Ecto neural progenitor cell (in vitro differentiated cells): ENCODE measurements around the gene PCYT1A.
A peak's percentile ranks its signal among the peaks of the same experiment; 100 is the strongest.

ENCODE experiments used
- DNase-seq: peaks from one replicate; pipeline ENCODE4 v3.0.0-alpha.2; 2018; ENCODE audit warnings: low spot score

The PCYT1A gene

DNA sequence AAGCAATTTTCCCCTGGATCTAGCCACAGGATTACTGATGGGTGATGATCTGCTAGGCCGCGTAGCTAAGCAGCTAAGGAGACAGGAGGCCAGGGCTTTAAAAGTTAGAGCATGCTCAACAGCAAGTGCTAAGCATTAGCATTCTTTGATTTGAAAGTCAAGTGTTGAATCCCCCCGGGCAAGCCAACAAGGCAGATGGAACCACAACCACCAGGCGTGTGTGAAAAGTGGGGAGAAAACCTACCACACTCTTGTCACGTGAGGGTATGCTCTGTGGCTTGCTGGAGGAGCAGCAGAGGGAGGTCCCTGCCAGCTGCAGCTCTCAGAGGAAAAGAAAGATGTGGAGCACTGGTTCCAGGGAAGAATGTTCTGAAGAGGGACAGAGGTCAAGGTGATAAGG lies 50.3 kb downstream of the PCYT1A start:
- no peak for DNase-seq

DNA sequence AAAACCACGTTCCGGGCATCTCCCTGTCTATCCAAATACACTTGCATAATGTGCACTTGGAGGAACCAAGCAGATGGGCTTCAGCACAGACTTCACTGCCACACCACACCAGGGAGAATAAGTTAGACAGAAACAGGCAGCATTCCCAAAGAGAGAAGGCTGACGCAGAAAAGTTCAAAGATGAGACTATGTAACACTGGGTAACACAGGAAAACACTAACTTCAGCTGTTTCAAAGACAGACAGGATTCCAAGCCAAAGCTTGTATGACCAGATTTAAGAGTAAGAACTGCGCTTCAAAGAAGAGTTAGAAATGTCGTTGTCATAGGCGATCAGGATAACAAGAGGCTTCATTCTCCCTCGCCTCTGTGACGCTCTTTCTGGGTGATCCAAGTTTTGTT lies 51.3 kb downstream of the PCYT1A start:
- DNase-seq = no peak

DNA sequence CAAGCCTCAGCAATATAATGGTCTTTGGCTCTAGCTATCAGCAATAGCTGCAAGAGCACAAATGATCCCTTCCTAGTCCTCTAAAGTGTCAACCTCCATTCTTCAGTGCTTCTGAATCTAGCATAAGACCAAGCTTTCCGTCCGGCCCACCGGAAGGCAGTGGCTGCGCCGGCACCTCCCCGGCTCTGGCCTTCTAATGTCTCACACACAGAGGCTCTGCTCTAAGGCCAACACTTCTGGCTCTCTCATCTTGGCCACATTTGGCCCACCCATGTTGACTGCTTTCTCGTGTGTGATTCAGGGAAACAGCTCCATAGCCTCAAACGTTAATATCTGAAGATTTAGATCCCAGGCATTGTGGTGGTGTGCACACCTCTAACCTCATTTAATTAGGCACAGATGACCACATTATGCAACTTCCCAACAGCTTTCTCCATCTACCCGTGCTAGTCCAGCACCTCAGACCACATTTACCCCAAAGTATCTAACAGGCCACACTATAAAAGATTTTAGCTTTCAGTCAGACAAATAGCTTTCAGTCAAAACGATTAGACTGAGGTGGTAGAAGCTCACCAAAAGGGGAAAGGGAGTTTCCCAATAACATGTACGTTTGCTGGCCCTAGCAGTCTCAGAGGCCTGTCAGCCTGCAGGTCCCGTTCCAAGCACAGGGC lies 51.9 kb downstream of the PCYT1A start:
- DNase-seq = no peak

DNA sequence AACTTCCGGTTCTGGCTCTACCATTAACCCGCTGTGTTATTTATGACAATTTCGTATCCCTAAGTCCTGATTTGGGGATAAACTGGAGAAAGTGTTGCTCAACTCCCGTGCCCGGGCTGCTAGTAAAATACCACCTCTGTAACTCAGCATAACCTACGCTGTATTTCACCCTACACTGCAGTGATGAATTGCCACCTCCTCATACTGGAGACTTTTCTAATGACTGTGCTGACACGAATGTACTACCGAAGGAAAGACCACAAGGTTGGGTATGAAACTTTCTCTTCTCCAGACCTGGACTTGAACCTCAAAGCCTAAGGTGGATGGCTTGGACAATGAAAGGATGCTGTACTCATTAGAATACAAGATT lies 54.7 kb downstream of the PCYT1A start:
- DNase-seq = no peak

DNA sequence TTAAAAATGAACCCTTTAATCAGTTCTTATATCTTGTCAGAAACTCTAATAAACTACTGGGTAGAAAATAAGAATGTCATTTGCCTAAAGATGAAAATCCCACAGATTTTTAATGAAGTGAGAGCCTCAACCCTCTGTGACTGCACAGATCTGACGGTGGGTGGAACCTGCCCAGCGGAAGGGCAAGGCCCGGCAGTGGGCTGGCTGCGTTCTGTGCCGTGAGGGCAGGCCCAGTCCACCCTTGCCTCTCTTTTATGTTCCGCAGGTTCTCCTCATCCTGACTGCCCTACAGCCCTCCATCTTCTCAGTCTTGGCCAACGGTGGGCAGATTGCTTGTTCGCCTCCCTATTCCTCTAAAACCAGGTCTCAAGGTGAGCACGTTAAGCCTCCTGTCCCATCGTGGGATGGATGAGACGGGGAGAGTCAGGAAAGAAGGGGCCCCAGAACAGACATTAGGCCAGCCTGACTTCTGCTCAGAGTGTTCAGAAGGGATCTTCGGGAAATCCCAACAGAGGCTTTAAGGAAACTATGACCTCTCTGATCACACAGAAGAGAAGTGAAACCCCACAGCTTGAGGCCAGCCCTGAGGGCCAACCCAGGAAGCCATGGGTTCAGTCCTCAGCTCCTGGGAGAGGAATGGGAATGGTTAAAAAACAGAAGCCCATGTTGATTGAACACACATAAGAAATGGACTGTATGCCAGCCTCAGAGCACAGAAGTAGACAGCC lies 55.2 kb downstream of the PCYT1A start:
- DNase-seq = no peak

DNA sequence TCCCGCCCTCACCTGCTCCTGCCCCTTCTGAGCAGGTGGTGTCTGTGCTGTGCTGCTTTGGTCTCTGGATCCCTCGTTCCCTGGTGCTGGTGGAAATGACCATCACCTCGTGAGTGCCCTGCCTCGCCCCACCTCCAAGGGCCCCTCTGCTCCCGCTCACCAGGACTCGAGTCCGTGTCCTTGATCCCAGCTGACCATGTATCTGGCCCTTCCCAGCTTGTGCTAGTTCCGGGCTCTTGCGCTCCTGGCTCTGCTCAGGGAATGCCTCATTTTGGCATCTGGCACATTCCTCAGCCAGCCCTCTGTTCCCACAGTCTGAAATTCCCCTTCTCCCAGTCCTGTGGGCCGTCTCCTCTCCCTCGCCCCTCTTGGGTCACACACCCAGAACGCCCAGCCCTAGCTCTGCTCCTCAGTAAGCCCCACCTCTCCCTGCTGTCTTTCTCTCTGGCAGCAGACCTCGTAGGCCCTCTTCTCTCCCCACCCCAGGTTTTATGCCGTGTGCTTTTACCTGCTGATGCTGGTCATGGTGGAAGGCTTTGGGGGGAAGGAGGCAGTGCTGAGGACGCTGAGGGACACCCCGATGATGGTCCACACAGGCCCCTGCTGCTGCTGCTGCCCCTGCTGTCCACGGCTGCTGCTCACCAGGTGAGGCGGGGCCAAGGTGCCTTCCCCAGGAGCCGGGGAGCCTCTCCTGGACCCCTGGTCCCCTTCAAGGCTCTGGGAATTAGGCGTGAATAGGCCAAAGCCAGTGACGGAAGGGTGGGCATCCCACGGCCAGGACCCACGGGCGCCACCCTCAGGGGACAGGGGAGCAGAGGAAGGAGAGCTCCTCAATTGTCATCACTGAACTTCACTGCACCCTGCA lies 59.7 kb downstream of the PCYT1A start:
- DNase-seq = no peak

DNA sequence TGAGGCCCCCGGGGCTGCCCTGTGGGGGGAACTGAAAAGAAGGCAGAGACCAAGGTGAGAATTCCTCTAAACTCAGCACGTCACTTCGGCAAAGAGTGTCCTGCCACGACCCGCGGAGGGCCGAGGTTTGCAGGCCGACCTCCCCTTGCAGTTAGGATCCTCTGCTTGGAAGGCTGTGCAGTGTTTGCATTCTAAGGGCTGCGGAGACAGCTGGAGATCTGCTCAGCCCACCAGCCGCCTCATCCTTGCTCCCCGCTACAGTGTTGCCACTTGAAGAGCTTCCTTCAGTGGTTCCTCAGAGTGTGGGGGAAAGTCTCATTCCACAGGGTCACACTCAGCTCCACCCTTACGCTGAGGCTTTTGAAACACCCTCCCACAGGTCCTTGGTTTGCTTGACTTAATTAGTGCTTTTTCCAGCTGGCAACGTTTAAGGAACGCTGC lies 60.4 kb downstream of the PCYT1A start:
- no peak for DNase-seq

DNA sequence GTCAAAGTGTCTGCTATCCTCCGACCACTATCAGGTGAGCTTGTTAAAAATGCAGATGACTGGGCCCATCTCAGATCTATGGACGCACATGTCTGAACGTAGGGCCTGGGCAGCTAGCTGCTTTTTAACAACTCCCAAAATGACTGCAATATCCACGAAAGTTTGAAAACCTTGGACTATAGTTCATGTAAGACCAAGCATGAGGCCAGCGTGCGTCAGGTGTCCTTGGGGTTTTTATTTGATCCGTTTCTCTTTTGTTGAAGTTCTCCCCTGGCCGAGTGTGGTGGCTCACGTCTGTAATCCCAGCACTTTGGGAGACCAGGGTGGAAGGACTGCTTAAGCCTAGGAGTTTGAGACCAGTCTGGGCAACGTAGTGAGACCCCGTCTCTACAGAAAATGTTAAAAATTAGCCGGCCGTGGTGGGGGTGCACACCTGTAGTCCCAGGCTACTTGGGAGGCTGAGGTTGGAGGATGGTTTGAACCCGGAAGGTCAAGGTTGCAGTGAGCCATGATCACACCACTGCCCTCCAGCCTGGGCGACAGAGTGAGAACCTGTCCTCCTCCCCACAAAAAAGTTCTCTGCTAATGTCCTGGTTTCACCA lies 61.7 kb downstream of the PCYT1A start:
- no peak for DNase-seq

DNA sequence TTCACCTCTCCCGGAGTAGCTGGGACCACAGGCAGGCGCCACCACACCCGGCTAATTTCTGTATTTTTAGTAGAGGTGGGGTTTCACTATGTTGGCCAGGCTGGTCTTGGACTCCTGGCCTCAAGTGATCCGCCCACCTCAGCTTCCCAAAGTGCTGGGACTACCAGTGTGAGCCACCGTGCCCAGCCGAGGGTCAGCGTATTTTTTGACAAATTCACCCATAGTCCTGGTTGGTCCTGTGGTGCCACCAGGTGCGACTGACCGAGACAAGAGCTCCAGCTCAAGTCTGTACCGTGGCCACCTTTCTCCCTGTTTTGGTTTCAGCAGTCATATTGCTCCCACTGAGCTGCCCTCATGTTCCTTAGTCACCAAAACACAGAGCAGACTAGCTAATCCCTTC lies 62.4 kb downstream of the PCYT1A start:
- DNase-seq = no peak

DNA sequence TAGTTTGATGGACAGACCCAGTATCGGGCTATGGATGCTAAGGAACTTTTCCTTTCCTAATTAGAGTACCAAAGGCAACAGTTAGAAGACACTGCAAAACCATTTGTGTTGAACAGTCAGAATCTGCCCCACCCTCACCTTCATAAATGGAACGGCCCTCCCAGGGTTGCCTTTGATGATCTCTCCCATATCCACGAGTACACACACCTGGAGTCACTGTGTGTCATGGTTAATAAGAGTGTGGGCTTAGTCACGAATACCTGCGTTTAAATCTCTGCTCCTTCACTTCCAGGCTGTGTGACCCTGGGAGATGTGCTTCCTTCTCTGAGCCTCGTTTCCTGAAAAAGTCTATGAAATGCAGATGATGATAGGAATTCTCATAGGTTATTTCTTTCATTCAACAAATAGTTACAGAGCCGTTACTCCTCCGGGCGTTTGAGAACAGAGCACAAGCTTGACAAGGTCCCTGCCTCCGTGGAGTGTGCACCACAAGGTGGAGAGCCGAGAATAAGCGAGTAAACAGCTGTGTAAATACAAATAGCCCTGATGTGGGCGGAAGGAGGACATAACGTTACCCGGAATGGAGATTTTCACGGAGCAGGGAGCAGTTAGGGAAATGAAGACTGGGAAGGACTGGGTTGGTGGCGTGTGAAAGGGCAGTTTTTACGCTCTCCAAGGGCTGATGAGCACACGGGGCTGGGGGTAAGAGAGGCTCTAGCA lies 64.5 kb downstream of the PCYT1A start:
- no peak for DNase-seq

DNA sequence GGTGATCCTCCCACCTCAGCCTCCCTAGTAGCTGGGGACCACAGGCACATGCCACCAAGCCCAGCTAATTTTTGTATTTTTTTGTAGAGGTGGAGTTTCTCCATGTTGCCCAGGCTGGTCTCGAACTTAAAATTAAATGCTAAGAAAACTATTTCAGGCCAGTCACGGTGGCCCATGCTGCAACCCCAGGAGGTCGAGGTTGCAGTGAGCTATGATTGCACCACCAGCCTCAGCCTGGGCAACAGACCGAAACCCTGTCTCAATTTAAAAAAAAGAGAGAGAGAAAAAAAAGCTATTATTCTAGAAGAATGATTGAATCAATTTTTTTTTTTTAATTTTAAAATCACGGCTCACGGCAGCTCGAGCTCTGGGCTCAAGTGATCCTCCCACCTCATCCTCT lies 66.5 kb downstream of the PCYT1A start:
- DNase-seq = no peak

DNA sequence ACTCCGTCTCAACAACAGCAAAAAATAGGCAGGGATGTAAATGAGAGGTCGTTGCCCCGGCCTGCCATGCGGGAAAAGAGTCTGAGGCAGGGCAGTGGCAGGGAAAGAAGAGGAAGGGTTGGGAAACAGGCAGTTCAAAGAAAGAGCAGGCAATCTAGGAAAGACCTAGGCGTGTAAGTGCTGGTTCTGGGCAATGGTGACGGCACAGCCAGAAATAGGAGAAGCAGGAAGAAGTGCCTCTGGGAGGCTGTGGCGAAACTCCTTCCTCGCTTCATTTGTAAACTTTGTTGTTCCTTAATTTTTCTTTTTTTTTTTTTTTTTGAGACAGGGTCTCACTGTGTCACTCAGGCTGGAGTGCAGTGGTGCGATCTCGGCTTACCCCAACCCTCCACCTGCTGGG lies 66.9 kb downstream of the PCYT1A start:
- DNase-seq = no peak

DNA sequence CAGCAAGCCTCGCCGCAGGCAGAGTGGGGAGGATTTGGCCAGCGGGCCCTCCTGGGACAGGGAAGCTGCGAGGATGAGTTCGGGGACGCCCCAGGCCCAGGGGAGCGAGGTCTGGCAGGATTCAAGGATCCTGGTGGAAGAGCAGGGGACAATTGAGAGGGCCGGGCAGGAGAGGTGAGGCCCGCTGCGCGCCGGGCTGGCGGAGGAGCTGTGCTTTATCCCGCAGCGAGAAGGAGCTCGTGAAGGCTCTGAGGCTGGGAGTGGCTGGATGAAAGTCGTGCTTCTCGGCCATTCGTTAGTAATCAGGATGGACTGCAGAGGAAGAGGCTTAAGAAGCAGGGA lies 67.6 kb downstream of the PCYT1A start:
- DNase-seq = no peak

DNA sequence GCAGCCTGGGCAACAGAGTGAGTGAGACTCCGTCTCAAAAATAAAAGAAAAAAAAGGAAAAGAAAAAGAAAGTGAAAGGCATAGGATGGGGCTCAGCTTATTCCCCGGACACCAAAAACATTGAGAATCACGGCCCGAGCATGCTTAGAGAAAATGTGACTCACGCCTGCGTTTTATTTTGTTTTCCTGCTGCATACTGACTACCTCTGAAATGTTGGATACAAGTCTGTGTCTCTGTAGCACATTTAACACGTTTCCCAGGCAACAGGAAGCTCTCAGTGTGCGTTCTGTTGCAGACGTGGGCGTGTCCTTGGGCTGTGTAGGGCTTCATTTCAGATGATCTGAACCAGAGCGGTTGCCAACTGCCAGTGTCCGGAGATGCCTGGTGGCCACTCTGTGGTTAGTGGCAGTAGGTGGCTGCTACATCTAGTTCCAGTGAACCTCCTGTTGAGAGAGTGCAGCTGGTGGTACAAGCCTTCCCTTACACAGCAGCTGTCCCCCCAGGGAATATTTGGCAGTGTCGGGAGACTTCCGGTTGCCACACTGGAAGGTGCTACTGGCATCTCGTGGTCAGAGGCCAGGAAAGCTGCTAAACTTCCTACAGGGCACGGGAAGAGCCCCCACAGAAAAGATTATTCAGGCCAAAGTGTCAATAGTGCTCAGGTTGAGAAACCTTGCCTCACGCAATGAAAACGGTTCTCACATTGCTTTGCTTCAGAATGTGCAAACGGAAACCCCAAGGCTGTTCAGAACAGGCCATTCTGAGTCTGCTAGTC lies 68.1 kb downstream of the PCYT1A start:
- no peak for DNase-seq

DNA sequence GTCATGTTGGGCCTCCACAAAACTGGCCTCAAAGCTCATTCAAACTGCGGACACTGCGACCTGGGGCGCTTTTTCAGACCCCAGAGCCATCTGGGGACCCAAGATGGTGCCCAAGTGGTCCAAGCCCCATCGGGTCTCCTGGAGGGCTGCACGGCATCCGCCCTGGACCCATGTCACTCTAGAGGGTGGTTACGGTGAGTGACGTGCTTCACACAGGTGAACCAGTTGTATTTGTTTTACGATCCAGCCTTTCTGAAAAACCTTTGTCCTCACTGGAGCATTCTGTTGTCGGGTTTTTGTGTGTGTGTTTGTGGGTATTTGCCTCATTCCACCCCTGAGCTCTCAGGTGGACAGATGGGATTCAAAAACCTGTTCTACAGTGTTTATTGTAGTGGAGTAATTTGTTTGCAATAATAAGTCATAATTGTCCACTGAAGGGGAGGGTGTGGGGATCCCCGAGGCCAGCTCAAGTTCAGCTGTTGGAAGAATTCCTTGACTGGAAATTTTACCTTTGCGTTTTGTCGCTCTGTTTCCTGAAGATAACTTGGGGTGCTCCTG lies 69.3 kb downstream of the PCYT1A start:
- no peak for DNase-seq

DNA sequence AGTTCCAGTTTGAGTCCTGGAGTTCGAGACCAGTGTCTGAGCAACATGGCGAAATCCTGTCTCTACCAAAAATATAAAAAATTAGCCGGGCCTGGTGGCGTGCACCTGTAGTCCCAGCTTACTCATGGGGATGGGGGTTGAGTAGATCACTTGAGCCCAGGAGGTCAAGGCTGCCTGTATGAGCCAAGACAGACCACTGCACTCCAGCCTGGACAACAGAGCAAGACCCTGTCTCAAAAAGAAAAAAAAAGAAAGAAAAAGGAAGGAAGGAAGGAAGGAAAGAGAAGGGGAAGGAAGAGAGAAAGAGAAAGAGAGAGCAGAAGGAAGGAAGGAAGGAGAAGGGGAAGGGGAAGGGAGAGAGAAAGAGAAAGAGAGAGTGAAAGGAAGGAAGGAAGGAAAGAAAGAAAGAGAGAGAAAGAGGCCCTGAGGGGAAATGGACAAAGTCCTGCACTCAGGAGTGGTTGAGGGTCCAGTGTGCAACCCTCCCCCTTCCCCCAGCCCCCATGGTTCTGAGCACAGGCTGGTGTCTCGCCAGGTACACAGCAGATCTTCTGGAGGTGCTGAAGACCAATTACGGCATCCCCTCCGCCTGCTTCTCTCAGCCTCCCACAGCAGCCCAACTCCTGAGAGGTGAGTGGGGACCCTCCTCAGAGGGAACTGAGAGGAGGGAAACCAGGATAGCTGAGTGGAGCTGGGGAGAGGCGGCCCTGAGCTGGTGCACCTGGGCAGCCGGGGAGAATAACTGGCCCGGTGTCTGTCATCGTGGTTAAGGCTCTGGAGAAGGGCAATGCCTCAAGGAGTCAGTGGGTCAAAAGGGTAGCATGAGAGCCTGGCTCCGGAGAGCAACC lies 70.0 kb downstream of the PCYT1A start:
- no peak for DNase-seq

DNA sequence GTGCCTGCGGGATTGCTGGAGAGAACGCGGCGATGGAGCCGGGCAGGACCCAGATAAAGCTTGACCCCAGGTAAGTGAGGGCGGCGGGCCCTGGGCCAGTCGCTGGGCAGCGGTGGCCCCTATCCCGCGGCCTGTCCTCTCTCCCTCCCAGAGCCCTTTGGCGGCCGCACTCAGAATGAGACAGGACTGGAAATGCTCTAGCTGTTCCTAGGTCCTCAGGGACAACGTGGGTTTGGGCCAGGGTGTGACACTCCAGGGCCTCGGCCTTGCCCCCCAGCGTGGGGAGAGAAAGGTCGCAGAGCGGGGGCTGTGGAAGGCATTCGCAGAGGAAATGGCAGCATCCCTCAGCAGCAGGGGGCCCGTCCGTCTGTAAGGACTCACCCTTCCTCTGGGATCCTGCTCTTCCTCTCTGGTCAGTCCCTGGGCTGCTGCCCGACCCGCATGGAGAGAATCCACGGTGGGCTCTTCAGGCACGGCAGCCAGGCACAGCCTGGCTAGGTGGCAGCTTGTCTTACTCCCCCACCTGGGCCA lies 70.8 kb downstream of the PCYT1A start:
- no peak for DNase-seq

DNA sequence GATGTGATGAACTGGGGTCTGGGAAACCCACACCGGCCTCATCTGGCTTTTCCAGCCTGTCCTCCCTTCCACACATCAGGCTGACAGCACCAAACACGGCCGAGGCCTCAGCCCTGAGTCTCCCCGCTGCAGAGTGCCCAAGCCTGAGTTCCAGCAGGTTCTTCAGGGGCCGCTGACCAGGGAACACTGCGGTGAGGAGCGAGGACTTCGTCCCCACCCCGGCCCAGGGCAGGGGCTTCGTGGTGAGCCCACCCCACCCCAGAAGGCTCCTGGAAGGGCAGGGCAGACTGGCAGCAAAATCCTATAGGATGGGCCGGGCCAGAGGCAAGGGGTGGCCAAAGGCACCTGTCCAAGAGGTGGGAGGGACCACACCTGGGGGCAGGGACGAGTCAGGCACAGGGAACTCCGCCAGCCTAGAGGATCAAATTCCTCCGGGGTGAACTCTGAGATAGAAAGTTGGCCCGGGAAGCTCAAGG lies 71.4 kb downstream of the PCYT1A start, which contains the start of gene SLC51A:
Gene SLC51A, plus strand, starts transcription at position 446 of the 476 bp plus-strand sequence. CDS start 179 bp downstream, outside the sequence.
- DNase-seq = peak; percentile 52

DNA sequence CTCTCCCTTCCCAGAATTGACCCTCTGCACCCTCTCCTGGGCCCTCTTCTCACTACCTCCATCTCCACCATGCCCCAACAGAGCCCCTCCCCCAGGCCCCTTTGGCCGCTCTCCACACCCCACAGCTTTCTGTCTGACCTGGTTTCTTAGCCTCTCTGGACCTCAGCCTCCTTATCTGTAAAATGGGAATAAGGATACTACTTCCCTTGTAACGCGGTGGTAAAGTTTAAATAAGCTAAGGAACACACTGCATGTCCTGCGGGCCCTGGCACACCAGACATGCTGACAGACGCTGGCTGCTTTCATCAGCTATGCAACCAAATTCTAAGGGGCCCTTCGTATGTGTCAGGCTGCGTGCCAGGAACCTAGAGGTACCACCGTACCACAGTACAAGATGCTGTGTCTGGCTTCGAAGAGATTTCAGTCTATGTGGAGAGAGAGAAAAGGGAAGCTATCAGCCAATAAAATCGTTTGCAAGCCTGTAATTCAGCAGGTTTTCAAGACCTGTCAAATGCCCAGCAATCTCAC lies 72.0 kb downstream of the PCYT1A start:
- no peak for DNase-seq
